ENCODE measurements around the gene ZFAND6.
"Not testable (repeated sequence)": the region's sequence is repeated elsewhere in the genome, so short reads cannot be mapped to it uniquely, and the experiment has no call there.

The ZFAND6 gene

DNA sequence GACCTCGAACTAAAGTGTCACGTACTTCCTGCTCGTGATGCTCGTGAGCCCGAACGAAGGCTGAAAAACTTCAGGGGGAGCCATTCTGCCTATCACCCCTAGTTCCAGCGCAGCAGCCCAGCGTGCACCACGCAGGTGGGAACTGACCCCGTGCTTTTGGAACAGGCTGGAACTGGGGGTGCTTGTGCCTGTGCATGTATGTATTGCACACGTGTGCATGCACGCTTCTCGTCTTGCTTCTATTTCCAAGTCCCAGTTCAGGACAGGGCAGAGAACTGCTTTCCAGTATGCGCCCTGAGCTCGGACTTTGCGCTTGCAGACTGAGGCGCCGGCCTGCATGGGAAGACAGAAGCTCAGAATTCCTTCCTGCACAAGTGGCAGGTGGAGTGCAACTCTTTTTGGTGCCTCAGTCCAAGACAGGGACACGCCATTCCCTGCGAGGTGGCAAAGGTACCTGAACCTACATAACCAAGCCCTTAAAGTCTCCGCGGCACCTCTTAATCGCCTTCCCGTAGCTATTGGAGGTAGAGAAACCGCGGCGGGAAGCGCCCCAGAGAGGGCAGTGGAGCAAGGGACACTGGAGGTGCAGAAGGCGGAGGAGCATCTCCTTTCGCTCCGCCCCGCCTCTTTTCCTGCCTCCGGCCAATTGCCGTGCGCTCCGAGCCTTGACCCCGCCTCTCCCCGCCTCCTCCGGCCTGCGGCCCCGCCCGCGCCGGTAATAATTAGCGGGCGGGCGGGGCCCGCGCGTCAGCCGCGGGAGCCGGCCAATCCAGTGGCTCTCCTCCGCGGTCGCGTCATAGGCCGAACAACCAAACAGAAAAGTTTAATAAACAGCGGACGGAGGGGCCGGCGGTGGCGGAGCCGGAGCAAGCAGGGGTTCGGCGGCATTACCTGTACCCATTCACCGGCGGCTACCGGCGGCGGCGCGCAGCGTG is at the start of gene ZFAND6:
Gene ZFAND6 (plus strand): TSS at position 826 of the 935 bp plus-strand sequence. CDS start 60,669 bp downstream, outside the sequence.
- peak; percentile 73 to 94 (median 86) for DNase-seq

DNA sequence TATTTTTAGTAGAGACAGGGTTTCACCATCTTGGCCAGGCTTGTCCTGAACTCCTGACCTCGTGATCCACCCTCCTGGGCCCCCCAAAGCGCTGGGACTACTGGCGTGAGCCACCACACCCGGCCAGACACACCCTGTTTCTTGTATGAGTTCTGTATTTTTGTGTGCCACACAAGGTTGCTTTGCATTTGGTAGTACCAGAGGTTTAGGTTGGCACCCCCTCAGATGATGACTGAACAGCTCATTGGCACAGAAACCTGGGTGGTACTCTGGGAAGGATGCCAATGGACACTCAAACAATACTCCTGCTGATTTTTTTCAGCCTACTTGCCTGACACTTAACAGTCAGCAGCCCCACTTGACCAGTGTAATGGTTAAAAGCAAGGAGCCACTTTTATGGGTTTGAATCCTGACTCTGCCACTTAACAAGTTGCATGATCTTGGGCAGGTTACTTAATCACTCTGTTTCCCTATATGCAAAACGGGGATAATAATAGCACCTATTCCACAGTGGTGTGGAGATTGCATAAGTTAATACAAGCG is 49.3 kb upstream of the ZFAND6 start:
- DNase-seq, result no peak

- DNase-seq, result not testable (repeated sequence)
Observed at GRCh38 chr15:80011041-80011523, 48.4 kb upstream of the ZFAND6 start.

GRCh38 chr15:80011596-80011995 is 47.9 kb upstream of the ZFAND6 start:
- no peak for DNase-seq

DNA sequence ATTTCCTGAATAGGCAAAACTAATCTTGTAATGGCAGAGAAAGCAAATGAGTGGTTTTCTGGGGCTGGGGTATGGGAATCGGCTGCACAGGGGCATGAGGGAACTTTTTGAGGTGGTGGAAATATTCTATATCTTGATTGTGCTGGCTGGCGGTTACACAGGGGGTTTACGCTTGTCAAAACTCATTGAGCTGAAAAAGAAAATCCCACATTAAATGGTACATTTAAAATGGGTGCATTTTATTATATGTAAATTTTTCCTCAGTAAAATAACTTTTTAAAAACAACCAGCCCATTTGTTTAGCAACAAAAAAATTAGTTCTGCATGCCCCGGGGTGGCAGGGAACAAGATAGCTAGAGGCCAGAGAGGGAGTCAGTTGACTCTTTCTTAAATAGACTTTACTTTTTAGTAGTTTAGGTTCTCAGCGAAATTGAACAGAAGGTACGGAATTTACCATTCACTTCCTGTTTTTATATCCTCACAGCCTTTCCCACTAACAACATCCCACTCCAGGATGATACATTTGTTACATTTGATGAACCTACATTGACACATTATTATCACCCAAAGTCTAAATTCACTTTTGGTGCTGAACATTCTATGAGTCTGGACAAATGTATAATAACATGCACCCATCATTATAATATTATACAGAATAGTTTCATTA is 47.3 kb upstream of the ZFAND6 start:
- no peak for DNase-seq

GRCh38 chr15:80014186-80014585 is 45.3 kb upstream of the ZFAND6 start:
- not testable (repeated sequence) for DNase-seq

DNA sequence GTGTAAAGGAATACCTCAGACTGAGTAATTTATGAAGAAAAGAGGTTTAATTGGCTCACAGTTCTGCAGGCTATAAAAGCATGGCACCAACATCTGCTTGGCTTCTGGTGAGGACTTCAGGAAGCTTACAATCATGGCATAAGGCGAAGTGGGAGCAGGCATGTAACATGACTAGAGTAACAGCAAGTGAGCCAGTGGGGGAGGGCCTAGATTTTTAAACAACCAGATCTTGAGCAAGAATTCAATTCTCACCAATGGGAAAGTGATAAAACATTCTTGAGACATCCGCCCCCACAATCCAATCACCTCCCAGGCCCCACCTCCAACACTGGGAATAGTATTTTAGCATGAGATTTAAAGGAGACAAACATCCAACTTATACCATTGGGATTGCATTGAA is 44.3 kb upstream of the ZFAND6 start:
- DNase-seq, result no peak

- DNase-seq, result not testable (repeated sequence)
Observed at GRCh38 chr15:80016506-80016905, 43.0 kb upstream of the ZFAND6 start.

DNA sequence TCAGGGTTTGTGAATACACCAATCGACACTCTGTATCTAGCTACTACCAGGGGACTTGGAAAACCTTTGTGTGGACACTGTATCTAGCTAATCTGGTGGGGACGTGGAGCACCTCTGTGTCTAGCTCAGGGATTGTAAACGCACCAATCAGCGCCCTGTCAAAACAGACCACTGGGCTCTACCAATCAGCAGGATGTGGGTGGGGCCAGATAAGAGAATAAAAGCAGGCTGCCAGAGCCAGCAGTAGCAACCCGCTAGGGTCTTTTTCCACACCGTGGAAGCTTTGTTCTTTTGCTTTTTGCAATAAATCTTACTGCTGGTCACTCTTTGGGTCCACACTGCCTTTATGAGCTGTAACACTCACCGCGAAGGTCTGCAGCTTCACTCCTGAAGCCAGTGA is 42.3 kb upstream of the ZFAND6 start:
- not testable (repeated sequence) for DNase-seq

GRCh38 chr15:80019168-80019745 is 40.2 kb upstream of the ZFAND6 start:
- DNase-seq, result no peak

DNA sequence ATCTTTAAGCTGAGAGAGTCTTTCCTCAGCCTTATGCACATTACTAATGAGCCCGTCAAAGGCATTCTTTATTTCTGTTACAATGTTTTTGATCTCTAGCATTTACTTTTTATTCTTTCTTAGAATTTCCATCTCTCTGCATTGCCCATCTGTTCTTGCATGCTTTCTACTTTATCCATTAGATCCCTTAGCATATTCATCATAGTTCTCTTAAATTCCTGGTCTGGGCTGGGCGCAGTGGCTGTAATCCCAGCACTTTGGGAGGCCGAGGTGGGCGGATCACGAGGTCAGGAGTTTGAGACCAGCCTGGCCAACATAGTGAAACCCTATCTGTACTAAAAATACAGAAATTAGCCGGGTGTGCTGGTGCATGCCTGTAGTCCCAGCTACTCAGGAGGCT is 39.3 kb upstream of the ZFAND6 start:
- DNase-seq, result not testable (repeated sequence)

- DNase-seq, result no peak
Observed at GRCh38 chr15:80020731-80021130, 38.7 kb upstream of the ZFAND6 start.

- no peak for DNase-seq
Observed at GRCh38 chr15:80026310-80026709, 33.2 kb upstream of the ZFAND6 start.

- no peak for DNase-seq
Observed at GRCh38 chr15:80026754-80027153, 32.7 kb upstream of the ZFAND6 start.

DNA sequence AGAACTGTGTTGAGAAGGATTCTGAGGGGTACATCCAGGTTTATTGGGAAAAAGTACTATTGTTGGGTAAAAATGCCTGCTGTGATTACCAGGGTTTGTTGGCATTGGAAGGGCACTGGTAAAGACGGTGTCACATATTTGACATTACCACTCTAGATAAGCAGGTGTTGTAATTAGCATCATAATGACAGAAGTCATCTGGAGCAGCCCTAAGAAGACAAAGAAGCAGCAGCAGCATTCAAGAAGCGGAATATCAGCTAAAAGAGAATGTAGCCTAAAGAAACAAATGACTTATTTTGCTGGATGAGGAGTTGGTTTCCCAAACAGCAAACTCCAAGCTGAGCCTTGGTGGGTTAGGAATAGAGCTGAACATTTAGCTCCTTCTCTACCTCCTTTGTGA is 30.5 kb upstream of the ZFAND6 start:
- DNase-seq, result no peak

DNA sequence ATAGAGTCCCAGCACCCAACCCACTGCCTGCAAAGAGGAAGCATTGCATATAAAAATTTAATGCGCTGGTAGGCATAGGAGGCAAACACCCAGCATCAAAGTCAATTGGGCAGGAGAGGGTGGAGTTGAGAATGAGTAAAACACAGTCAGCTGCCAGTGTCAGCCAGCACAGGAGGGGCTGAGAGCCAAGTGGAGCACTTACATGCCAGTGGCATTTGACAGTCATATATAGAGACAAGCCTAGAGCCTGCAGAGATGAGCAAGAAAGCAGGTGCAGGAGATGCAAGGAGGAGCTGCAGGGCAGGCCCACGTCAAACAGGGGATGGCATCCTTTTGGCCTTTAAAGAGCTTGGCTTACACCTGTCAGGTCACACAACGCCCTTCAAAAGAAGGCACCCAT is 27.6 kb upstream of the ZFAND6 start:
- DNase-seq, result no peak

DNA sequence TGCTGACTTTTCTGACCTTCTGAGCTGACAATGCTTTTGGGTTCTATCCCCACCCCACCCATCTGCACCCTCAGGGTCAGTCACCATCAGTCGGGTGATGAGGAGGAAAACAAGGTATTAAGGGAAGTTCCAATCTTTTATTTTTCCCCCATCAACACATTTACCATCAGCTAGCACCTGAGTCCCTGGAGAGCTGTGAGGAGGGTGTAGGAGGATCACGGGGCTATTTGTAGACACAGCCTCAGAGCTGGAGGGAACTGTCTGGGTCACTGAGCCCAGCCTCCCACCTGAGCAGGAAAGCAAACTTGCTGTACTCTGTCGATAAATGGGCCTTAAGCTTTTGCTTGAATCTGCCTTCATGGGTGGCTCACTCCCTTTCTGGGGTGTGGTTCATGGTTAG is 24.8 kb upstream of the ZFAND6 start:
- DNase-seq, result no peak

DNA sequence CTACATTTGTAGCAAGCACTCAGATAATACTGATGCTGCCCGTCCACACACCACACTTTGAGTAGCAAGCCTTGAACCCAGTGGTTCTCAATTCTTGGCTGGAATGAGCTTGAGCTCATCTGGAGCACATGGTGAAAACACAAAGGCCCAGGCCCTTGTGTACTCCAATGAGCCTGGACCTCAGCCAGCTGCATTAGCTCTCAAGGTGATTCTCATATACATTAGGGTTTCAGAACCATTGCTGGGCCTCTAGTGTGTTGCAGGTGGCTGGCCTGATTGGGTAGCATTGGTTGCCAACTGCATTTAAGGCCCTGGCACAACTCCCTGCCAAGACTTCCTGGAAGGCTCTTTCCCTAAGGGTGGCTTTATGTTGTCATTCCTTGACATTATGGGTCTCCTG is 23.4 kb upstream of the ZFAND6 start:
- DNase-seq, result no peak

GRCh38 chr15:80041494-80042253 is 17.8 kb upstream of the ZFAND6 start:
- DNase-seq, result no peak

DNA sequence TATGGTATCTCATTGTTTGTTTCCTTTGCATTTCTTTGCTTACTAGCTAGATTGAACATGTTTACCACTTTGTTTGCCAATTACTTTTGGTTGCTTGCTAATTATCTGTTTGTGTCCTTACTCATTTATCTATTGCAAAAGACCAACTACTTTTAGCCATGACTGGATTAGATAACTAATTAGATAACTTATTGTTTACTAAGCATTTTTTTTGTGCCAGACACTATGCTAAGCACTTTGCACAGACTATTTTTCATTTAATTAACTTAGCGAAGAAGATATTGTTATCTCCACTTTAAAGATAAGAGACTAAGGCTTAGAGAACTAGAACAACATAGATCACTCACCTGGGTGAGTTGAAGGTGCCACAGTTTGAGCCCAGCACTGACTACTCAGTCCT is 16.9 kb upstream of the ZFAND6 start:
- no peak for DNase-seq

- DNase-seq, result not testable (repeated sequence)
Observed at GRCh38 chr15:80045219-80045618, 14.3 kb upstream of the ZFAND6 start.

DNA sequence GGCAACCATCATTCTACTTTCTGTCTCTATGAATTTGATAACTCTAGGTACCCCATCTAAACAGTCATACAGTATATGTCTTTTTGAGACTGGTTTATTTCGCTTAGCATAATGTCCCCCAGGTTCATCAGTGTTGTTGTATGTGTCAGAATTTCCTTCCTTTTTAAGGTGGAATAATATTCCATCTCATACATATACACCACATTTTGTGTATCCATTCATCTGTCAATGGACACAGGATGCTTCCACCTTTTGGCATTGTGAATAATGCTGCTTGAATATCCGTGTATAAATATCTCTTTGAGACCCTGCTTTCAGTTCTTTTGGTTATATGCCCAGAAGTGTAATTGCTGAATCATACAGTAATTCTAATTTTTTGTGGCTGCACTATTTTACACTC is 10.4 kb upstream of the ZFAND6 start:
- DNase-seq, result no peak
